ENCODE data around the gene C2orf69.

C2orf69 gene

DNA sequence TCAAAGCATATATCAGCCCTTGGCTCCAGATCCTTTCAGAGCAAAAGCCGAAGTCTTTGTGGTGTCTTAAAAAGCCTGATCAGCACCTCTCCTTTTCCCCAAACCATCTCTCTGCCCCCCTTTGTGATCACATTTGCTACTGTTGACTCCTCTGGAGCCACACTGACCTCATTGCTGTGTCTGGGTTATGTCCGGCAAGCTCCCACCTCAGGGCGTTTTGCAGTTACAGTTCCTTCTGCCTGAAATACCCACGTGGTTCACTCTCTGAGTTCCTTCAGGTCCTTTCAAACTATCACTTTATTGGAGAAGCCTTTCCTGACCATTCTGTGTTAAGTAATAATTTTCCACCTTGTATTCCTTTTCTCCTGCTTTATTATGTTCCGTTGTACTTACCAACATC, 11.8 kb downstream of the C2orf69 start:
- no peak overlapping the region; the same call in 1 of the 2 replicates for H3K9ac ChIP-seq (ENCODE audit: low read length)
- peaks cover 11% of the 10 kb centered on the region for H3K4me1 ChIP-seq (ENCODE audit: insufficient read depth, low read length, severe bottlenecking)
- H3F3A ChIP-seq (ENCODE audit: insufficient read depth, low read length): no peaks in the 10 kb centered on the region
- no peaks in the 10 kb centered on the region for H3K9me3 ChIP-seq (ENCODE audit: low read length)
- 0 out of 2 replicates have a peak overlapping the region, but pooled peaks have one; percentile 3 for H3K4me2 ChIP-seq (ENCODE audit: low read length)
- no peak for TF ChIP-seq EZH2 (IDR thresholded peaks at IDR 0.05; ENCODE audit: borderline replicate concordance, low read length)
- TF ChIP-seq, protein P1, sequence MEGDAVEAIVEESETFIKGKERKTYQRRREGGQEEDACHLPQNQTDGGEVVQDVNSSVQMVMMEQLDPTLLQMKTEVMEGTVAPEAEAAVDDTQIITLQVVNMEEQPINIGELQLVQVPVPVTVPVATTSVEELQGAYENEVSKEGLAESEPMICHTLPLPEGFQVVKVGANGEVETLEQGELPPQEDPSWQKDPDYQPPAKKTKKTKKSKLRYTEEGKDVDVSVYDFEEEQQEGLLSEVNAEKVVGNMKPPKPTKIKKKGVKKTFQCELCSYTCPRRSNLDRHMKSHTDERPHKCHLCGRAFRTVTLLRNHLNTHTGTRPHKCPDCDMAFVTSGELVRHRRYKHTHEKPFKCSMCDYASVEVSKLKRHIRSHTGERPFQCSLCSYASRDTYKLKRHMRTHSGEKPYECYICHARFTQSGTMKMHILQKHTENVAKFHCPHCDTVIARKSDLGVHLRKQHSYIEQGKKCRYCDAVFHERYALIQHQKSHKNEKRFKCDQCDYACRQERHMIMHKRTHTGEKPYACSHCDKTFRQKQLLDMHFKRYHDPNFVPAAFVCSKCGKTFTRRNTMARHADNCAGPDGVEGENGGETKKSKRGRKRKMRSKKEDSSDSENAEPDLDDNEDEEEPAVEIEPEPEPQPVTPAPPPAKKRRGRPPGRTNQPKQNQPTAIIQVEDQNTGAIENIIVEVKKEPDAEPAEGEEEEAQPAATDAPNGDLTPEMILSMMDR (IDR thresholded peaks at IDR 0.05; ENCODE audit: low read length): no peak
- no peak overlapping the region for H3K27ac ChIP-seq (ENCODE audit: low read depth, low read length, poor library complexity, severe bottlenecking)
- no peak overlapping the region for H3K4me3 ChIP-seq (ENCODE audit: low read depth, low read length, poor library complexity, severe bottlenecking)
- H3K9me2 ChIP-seq (ENCODE audit: low read depth, low read length): no peaks in the 10 kb centered on the region
- H3K27me3 ChIP-seq (ENCODE audit: insufficient read depth, low read length): no peaks in the 10 kb centered on the region
- H3K36me3 ChIP-seq (ENCODE audit: insufficient read depth, low read length): peaks cover 55% of the 10 kb centered on the region
- no peak overlapping the region for H2AFZ ChIP-seq (ENCODE audit: low read length)
- H3K79me2 ChIP-seq (ENCODE audit: insufficient read depth, low read length): peaks cover 59% of the 10 kb centered on the region
- no peaks in the 10 kb centered on the region for H4K20me1 ChIP-seq (ENCODE audit: insufficient read depth, low read length)

DNA sequence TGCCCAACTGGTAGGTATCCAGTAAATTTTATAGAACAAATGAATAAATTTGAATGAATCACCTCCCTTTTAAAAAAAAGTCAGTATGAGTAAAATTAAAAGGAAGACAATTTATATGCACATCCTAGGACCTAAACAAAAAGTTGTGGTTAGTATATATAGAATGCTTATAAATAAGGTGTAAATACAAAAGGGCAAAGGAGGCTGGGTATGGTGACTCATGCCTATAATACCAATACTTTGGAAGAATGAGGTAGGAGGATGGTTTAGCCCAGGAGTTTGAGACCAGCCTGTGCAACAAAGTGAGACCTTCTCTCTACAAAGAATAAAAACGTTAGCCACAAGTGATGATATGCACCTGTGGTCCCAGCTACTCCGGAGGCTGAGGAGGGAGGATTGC, 12.8 kb downstream of the C2orf69 start:
- Histone ChIP-seq H4K20me1 (ENCODE audit: insufficient read depth, low read length) (no peaks in the 10 kb centered on the region), H2AFZ (ENCODE audit: low read length) (no peak overlapping the region), H3K4me1 (ENCODE audit: insufficient read depth, low read length, severe bottlenecking) (peaks cover 11% of the 10 kb centered on the region), H3K36me3 (ENCODE audit: insufficient read depth, low read length) (peaks cover 48% of the 10 kb centered on the region), H3K4me3 (ENCODE audit: low read depth, low read length, poor library complexity, severe bottlenecking) (no peak overlapping the region), H3K9ac (ENCODE audit: low read length) (no peak overlapping the region), H3K9me3 (ENCODE audit: low read length) (no peaks in the 10 kb centered on the region), H3F3A (ENCODE audit: insufficient read depth, low read length) (no peaks in the 10 kb centered on the region), H3K27me3 (ENCODE audit: insufficient read depth, low read length) (no peaks in the 10 kb centered on the region), H3K79me2 (ENCODE audit: insufficient read depth, low read length) (peaks cover 51% of the 10 kb centered on the region), H3K9me2 (ENCODE audit: low read depth, low read length) (no peaks in the 10 kb centered on the region), H3K4me2 (ENCODE audit: low read length) (no peak overlapping the region), H3K27ac (ENCODE audit: low read depth, low read length, poor library complexity, severe bottlenecking) (no peak overlapping the region)
- no peak for TF ChIP-seq EZH2 (IDR thresholded peaks at IDR 0.05; ENCODE audit: borderline replicate concordance, low read length)
- TF ChIP-seq, protein P1 (IDR thresholded peaks at IDR 0.05; ENCODE audit: low read length): no peak

DNA sequence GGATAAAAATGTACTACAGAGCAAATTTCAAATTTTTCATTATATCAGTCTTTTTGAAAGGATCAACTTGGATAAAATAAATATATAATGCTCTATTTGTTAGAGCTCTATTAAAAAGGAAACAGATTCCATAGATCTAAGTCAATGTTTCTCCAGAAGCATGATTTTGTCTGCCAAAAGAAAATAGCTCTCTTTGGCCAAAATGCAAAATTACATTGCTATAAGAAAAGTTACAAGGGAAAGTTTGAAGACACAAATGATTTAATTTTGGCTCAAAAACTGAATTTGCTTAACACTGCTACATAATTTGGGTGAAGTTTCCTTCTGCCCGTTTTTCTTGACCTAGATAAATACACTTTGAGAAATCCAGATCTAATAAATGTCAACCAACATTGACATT, 15.7 kb downstream of the C2orf69 start:
- no peaks in the 10 kb centered on the region for H3K9me3 ChIP-seq (ENCODE audit: low read length)
- no peak overlapping the region for H3K4me3 ChIP-seq (ENCODE audit: low read depth, low read length, poor library complexity, severe bottlenecking)
- no peak overlapping the region for H3K4me2 ChIP-seq (ENCODE audit: low read length)
- H4K20me1 ChIP-seq (ENCODE audit: insufficient read depth, low read length): no peaks in the 10 kb centered on the region
- H3F3A ChIP-seq (ENCODE audit: insufficient read depth, low read length): no peaks in the 10 kb centered on the region
- H2AFZ ChIP-seq (ENCODE audit: low read length): no peak overlapping the region
- peaks cover 30% of the 10 kb centered on the region for H3K79me2 ChIP-seq (ENCODE audit: insufficient read depth, low read length)
- H3K27me3 ChIP-seq (ENCODE audit: insufficient read depth, low read length): no peaks in the 10 kb centered on the region
- H3K27ac ChIP-seq (ENCODE audit: low read depth, low read length, poor library complexity, severe bottlenecking): no peak overlapping the region
- TF ChIP-seq, protein P1 (IDR thresholded peaks at IDR 0.05; ENCODE audit: low read length): no peak
- TF ChIP-seq EZH2 (IDR thresholded peaks at IDR 0.05; ENCODE audit: borderline replicate concordance, low read length): no peak
- H3K4me1 ChIP-seq (ENCODE audit: insufficient read depth, low read length, severe bottlenecking): peaks cover 11% of the 10 kb centered on the region
- H3K9ac ChIP-seq (ENCODE audit: low read length): no peak overlapping the region
- H3K36me3 ChIP-seq (ENCODE audit: insufficient read depth, low read length): peaks cover 58% of the 10 kb centered on the region
- H3K9me2 ChIP-seq (ENCODE audit: low read depth, low read length): no peaks in the 10 kb centered on the region

Data from OCI-LY1 (cell line).